Caco-2 (cell line): ENCODE data around the gene FBLIM1. TPM values are rescaled to one million over a fixed set of nuclear protein-coding genes. Genes with fewer than 3 reads are reported as not detected.
A peak's percentile ranks its signal among the peaks of the same experiment; 100 is the strongest.

ENCODE experiments used
- BruUV-seq: library from RNA; stranded (reverse); fragments of 400-500 nt; replicated peaks from 2 replicates; lab custom pipeline; 2021; lab: Mats Ljungman, UMichigan
- CTCF ChIA-PET: fragments of 300-600 bp; sonication (Branson Sonifier 250); formaldehyde crosslinking; loops from one replicate; lab custom pipeline; 2022; ENCODE audit warnings: antibody characterized with exemption; lab: Charles Lee
- POLR2A ChIA-PET: fragments of 300-600 bp; sonication (Branson Sonifier 250); formaldehyde crosslinking; loops from one replicate; lab custom pipeline; 2022; ENCODE audit warnings: antibody characterized with exemption; lab: Charles Lee
- DNase-seq, 2 experiments: peaks; one replicate each; pipeline versions ENCODE4 v3.0.0 to v3.0.0-alpha.2; 2020 to 2022
- H3K27me3 ChIP-seq: replicated peaks from 2 replicates; pipeline ENCODE4 v1.6.0; 2011; ENCODE audit warnings: low read length; ENCODE audit not compliant: control insufficient read depth, insufficient read depth
- H3K36me3 ChIP-seq: 2 replicates; pipeline ENCODE4 v1.5.1; 2011; ENCODE audit warnings: low read length; ENCODE audit not compliant: control insufficient read depth, insufficient read depth
- H3K4me1 ChIP-seq: fragments of 250-450 bp; sonication (Bioruptor Pico); 2 replicates; pipeline ENCODE4 v1.5.1; 2020; ENCODE audit warnings: mild to moderate bottlenecking
- H3K4me3 ChIP-seq: 2 replicates; pipeline ENCODE4 v1.5.1; 2011; ENCODE audit warnings: low read depth, mild to moderate bottlenecking, control low read depth, low read length
- H3K9me3 ChIP-seq: fragments of 250-450 bp; sonication (Bioruptor Pico); 2 replicates; pipeline ENCODE4 v1.5.1; 2020; ENCODE audit warnings: mild to moderate bottlenecking, moderate library complexity
- H3K27ac Mint-ChIP-seq: one replicate; pipeline ENCODE4 v1.8.0; 2022; ENCODE audit warnings: mixed read lengths; ENCODE audit not compliant: unreplicated experiment
- H3K27me3 Mint-ChIP-seq: one replicate; pipeline ENCODE4 v1.8.0; 2022; ENCODE audit warnings: mixed read lengths; ENCODE audit not compliant: insufficient read depth, unreplicated experiment
- H3K36me3 Mint-ChIP-seq: one replicate; pipeline ENCODE4 v1.8.0; 2022; ENCODE audit warnings: mild to moderate bottlenecking, mixed read lengths; ENCODE audit not compliant: insufficient read depth, unreplicated experiment
- H3K4me1 Mint-ChIP-seq: one replicate; pipeline ENCODE4 v1.8.0; 2022; ENCODE audit warnings: low read depth, mixed read lengths; ENCODE audit not compliant: unreplicated experiment
- H3K4me3 Mint-ChIP-seq: one replicate; pipeline ENCODE4 v1.8.0; 2022; ENCODE audit warnings: mild to moderate bottlenecking, moderate library complexity, mixed read lengths; ENCODE audit not compliant: unreplicated experiment
- H3K9me3 Mint-ChIP-seq: one replicate; pipeline ENCODE4 v1.8.0; 2022; ENCODE audit warnings: mixed read lengths; ENCODE audit not compliant: unreplicated experiment
- intact Hi-C: fragments of 100-400 bp; cut with micrococcal nuclease; formaldehyde crosslinking; loops from one replicate; pipeline ENCODE4 v1.10.0; 2022; ENCODE audit not compliant: unreplicated experiment
- total RNA-seq: library from RNA; stranded (reverse); gene quantifications from 2 replicates; pipeline ENCODE4 v1.2.3, GENCODE V29; 2022
- TF ChIP-seq, protein P1 (sequence below), 2 experiments: fragments of 200-600 bp in 1 of 2; IDR thresholded peaks; 1 replicate in 1 of 2; 2 replicates in 1 of 2; pipeline versions ENCODE4 v1.5.1 to v1.8.0; 2011 to 2022; ENCODE audit warnings: antibody characterized with exemption in 1 of 2, control low read depth in 1 of 2, inconsistent platforms in 1 of 2, low read depth in 1 of 2, low read length in 1 of 2, mild to moderate bottlenecking in 1 of 2, moderate library complexity in 1 of 2; ENCODE audit not compliant: insufficient read depth in 1 of 2, severe bottlenecking in 1 of 2, unreplicated experiment in 1 of 2

FBLIM1 gene
- total RNA-seq, 1 experiment from 2014 or later, result 5.5 TPM

DNA sequence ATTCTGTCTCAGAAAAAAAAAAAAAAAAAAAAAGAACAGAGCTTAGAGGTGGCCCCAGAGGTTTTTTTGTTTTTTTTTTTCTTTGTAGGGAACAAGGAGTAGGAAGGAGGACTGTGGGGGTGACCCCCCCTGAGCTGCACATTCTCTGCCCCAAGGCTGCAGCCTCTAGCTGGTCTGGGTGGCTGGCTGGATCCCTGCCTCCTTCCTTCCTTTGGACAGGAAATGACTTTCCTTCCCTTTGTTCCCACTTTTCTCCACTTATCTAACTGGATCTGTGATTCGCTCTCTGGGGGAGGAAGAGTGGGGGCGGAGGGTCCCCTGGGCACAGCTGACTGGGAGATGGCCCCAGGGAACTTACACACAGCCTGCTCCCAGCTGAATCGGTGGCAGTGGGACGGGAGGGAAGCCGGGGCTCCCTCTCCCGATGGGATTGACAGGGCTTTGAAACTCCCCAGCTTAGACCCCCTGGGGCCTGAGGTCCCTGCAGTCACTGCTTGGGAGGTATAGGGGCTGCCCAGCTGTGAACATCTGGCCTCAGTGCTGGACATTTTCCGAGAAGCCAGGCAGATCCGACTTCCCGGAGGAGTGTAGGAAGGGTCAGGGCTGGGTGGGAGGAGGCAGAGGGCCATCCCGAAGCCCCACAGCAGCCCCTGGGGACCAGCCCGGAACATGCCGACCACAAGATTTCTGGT lies 2.1 kb downstream of the FBLIM1 start:
- peaks cover 35% of the 10 kb centered on the region for H3K4me1 Mint-ChIP-seq
- H3K4me3 Mint-ChIP-seq, result no peak overlapping the region
- H3K9me3 ChIP-seq, result no peaks in the 10 kb centered on the region
- no peaks in the 10 kb centered on the region for H3K36me3 ChIP-seq
- no peaks in the 10 kb centered on the region for H3K27me3 ChIP-seq
- no peak overlapping the region for H3K4me3 ChIP-seq
- ChIA-PET POLR2A (interaction anchor here (0.6 kb wide), 1 partner anchor 88 kb away, joined by 5 read pairs; no protein-coding TSS in a partner anchor), CTCF (interaction anchor here (0.7 kb wide), 1 partner anchor 15 kb away, joined by 3 read pairs; no protein-coding TSS in a partner anchor)
- no peaks in the 10 kb centered on the region for H3K27me3 Mint-ChIP-seq
- peaks cover 12% of the 10 kb centered on the region for H3K36me3 Mint-ChIP-seq
- intact Hi-C loops, result no loop called here
- H3K9me3 Mint-ChIP-seq, result no peaks in the 10 kb centered on the region
- TF ChIP-seq, protein P1, sequence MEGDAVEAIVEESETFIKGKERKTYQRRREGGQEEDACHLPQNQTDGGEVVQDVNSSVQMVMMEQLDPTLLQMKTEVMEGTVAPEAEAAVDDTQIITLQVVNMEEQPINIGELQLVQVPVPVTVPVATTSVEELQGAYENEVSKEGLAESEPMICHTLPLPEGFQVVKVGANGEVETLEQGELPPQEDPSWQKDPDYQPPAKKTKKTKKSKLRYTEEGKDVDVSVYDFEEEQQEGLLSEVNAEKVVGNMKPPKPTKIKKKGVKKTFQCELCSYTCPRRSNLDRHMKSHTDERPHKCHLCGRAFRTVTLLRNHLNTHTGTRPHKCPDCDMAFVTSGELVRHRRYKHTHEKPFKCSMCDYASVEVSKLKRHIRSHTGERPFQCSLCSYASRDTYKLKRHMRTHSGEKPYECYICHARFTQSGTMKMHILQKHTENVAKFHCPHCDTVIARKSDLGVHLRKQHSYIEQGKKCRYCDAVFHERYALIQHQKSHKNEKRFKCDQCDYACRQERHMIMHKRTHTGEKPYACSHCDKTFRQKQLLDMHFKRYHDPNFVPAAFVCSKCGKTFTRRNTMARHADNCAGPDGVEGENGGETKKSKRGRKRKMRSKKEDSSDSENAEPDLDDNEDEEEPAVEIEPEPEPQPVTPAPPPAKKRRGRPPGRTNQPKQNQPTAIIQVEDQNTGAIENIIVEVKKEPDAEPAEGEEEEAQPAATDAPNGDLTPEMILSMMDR (IDR thresholded peaks at IDR 0.05; ENCODE audit: insufficient read depth in 1 of 2, low read depth in 1 of 2, low read length in 1 of 2, severe bottlenecking in 1 of 2, unreplicated experiment in 1 of 2), result no peak
- no TSS peak for BruUV-seq
- peaks cover 36% of the 10 kb centered on the region for H3K4me1 ChIP-seq
- H3K27ac Mint-ChIP-seq, result peak overlapping the region; percentile 35
- DNase-seq, result no peak

DNA sequence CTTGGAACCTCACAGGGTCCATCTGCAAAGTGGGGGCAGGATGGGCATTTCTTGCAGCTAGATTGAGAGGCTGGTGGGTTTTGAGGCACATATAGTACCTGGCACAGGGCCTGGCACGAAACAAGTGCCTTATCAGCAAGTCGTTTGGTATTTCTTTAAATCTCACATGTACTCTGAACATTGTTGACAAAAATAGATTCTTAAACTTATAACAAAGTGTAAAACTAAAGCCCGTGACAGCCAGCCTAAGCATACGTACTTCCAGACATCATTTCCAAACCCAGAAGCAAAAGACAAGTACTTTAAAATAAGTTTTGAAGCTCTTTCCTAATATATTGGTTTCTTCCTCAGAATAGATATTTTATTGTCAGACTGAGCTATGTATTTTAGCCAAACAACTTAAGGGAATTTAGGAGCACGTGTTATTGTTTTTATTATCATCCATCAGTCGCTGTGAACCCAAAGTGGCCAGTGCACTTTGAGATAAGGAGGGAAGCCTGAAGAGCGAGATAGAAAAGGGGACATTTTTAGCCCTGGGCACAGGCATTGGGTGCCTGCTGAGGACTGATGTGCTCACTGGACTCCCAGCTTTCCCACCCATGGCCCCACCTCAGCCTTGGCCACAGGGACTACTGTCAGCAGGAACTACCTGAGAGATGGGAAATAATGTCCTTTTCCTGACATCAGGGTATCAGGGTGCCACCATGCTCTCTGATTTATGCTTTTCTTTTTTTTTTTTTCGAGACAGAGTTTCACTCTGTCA lies 3.0 kb downstream of the FBLIM1 start:
- Histone ChIP-seq H3K4me3 (no peak overlapping the region), H3K27me3 (no peaks in the 10 kb centered on the region), H3K9me3 (no peaks in the 10 kb centered on the region), H3K36me3 (no peaks in the 10 kb centered on the region), H3K4me1 (peaks cover 36% of the 10 kb centered on the region)
- no peak for DNase-seq
- Mint-ChIP-seq H3K36me3 (peaks cover 12% of the 10 kb centered on the region), H3K4me3 (no peak overlapping the region), H3K9me3 (no peaks in the 10 kb centered on the region), H3K27me3 (no peaks in the 10 kb centered on the region), H3K27ac (no peak overlapping the region), H3K4me1 (peaks cover 35% of the 10 kb centered on the region)
- ChIA-PET CTCF (no interaction called here), POLR2A (no interaction called here)
- TF ChIP-seq, protein P1 (IDR thresholded peaks at IDR 0.05; ENCODE audit: insufficient read depth in 1 of 2, low read depth in 1 of 2, low read length in 1 of 2, severe bottlenecking in 1 of 2, unreplicated experiment in 1 of 2), result no peak
- intact Hi-C loops, result no loop called here
- no TSS peak for BruUV-seq

DNA sequence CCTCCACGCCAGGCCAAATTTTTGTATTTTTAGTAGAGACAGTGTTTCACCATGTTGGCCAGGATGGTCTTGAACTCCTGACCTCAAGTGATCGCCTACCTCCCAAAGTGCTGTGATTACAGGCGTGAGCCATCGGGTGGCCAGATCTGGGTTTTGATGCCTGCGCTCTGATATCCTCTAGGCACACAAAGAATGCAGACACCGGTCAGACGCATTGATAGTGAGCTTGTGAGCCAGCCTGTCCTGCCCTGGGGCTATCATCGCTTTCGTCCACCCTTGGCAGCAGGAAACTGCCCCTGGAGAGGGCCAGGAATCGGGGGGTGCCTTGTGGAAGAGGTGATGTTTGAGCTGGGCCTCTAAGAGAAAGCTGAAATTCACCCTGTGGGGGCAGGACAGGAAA lies 4.0 kb downstream of the FBLIM1 start:
- Mint-ChIP-seq H3K4me3 (no peak overlapping the region), H3K36me3 (peaks cover 12% of the 10 kb centered on the region), H3K9me3 (no peaks in the 10 kb centered on the region), H3K27ac (peak overlapping the region; percentile 76), H3K27me3 (no peaks in the 10 kb centered on the region), H3K4me1 (peaks cover 35% of the 10 kb centered on the region)
- BruUV-seq, result no TSS peak
- intact Hi-C loops, result no loop called here
- Histone ChIP-seq H3K4me3 (no peak overlapping the region), H3K27me3 (no peaks in the 10 kb centered on the region), H3K9me3 (no peaks in the 10 kb centered on the region), H3K4me1 (peaks cover 34% of the 10 kb centered on the region), H3K36me3 (no peaks in the 10 kb centered on the region)
- TF ChIP-seq, protein P1 (IDR thresholded peaks at IDR 0.05; ENCODE audit: insufficient read depth in 1 of 2, low read depth in 1 of 2, low read length in 1 of 2, severe bottlenecking in 1 of 2, unreplicated experiment in 1 of 2), result no peak
- peak; percentile 57 to 65 for DNase-seq
- ChIA-PET POLR2A (no interaction called here), CTCF (interaction anchor here (0.6 kb wide), 1 partner anchor 20 kb away, joined by 5 read pairs; no protein-coding TSS in a partner anchor)
